Upper lobe of left lung (tissue), 4 donors: ENCODE measurements around the gene ZNF444.

ENCODE experiments used
- POLR2AphosphoS5 ChIP-seq, 2 donors: sonication (generic); formaldehyde crosslinking; IDR thresholded peaks; one replicate each; pipeline ENCODE4 v1.5.1; 2017; ENCODE audit warnings: antibody characterized with exemption in 2 of 2
- TF ChIP-seq, protein P1 (sequence below), 6 experiments: fragments of 450-650 bp in 4 of 6; fragments of 200-600 bp in 2 of 6; sonication (generic) in 2 of 6; IDR thresholded peaks; one replicate each; pipeline ENCODE4 v1.5.1; 2016 to 2019; ENCODE audit warnings: antibody characterized with exemption in 6 of 6

DNA sequence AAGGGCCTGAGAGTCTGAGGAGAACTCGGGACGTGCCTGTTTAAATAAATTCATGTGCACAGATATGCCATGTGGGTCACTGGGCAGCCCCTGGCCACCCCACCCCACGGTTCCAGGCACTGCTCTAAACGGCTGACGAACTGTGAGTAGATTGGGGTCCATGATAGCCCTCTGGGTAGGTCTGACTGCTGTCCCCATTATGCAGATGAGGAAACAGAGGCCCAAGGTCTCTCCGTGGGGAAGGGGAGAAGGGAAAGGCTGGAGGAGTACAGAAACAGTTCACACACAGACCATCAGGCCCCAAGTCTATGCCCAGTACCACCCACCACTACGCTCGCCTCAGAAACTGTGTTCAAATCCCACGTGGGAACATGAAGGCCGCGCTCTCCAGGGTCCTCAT lies 34.1 kb upstream of the ZNF444 start:
- TF ChIP-seq, protein P1, sequence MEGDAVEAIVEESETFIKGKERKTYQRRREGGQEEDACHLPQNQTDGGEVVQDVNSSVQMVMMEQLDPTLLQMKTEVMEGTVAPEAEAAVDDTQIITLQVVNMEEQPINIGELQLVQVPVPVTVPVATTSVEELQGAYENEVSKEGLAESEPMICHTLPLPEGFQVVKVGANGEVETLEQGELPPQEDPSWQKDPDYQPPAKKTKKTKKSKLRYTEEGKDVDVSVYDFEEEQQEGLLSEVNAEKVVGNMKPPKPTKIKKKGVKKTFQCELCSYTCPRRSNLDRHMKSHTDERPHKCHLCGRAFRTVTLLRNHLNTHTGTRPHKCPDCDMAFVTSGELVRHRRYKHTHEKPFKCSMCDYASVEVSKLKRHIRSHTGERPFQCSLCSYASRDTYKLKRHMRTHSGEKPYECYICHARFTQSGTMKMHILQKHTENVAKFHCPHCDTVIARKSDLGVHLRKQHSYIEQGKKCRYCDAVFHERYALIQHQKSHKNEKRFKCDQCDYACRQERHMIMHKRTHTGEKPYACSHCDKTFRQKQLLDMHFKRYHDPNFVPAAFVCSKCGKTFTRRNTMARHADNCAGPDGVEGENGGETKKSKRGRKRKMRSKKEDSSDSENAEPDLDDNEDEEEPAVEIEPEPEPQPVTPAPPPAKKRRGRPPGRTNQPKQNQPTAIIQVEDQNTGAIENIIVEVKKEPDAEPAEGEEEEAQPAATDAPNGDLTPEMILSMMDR (IDR thresholded peaks at IDR 0.05), result no peak
- no peak for TF ChIP-seq POLR2AphosphoS5 (IDR thresholded peaks at IDR 0.05)
